ENCODE measurements around the gene PHF14. TPM values are rescaled to one million over a fixed set of nuclear protein-coding genes. Genes with fewer than 3 reads are reported as not detected.

The PHF14 gene
- polyA plus RNA-seq, 1 donor: 31.6 TPM

GRCh38 chr7:11172835-11173234 lies 199.2 kb downstream of the PHF14 start:
- no peak for DNase-seq (ENCODE audit: low read depth)

- no peak for DNase-seq (ENCODE audit: low read depth)
Observed at GRCh38 chr7:11175371-11175770, 201.7 kb downstream of the PHF14 start.

- no peak for DNase-seq (ENCODE audit: low read depth)
Observed at GRCh38 chr7:11175887-11176286, 202.2 kb downstream of the PHF14 start.

- DNase-seq (ENCODE audit: low read depth): no peak
Observed at GRCh38 chr7:11176985-11177555, 203.4 kb downstream of the PHF14 start.

- no peak for DNase-seq (ENCODE audit: low read depth)
Observed at GRCh38 chr7:11177793-11178192, 204.1 kb downstream of the PHF14 start.

- DNase-seq (ENCODE audit: low read depth): no peak
Observed at GRCh38 chr7:11181590-11181989, 207.9 kb downstream of the PHF14 start.

- DNase-seq (ENCODE audit: low read depth): no peak
Observed at GRCh38 chr7:11182736-11183135, 209.1 kb downstream of the PHF14 start.

- no peak for DNase-seq (ENCODE audit: low read depth)
Observed at GRCh38 chr7:11185179-11185815, 211.6 kb downstream of the PHF14 start.

GRCh38 chr7:11188529-11189310 lies 215.0 kb downstream of the PHF14 start:
- no peak for DNase-seq (ENCODE audit: low read depth)

- no peak for DNase-seq (ENCODE audit: low read depth)
Observed at GRCh38 chr7:11191081-11191480, 217.4 kb downstream of the PHF14 start.

- no peak for DNase-seq (ENCODE audit: low read depth)
Observed at GRCh38 chr7:11191574-11192220, 218.0 kb downstream of the PHF14 start.

- DNase-seq (ENCODE audit: low read depth): no peak
Observed at GRCh38 chr7:11192506-11192905, 218.8 kb downstream of the PHF14 start.

GRCh38 chr7:11193131-11193867 lies 219.6 kb downstream of the PHF14 start:
- no peak for DNase-seq (ENCODE audit: low read depth)

- no peak for DNase-seq (ENCODE audit: low read depth)
Observed at GRCh38 chr7:11193888-11194287, 220.2 kb downstream of the PHF14 start.

- no peak for DNase-seq (ENCODE audit: low read depth)
Observed at GRCh38 chr7:11194492-11194891, 220.8 kb downstream of the PHF14 start.

- DNase-seq (ENCODE audit: low read depth): no peak
Observed at GRCh38 chr7:11195502-11195901, 221.8 kb downstream of the PHF14 start.

- no peak for DNase-seq (ENCODE audit: low read depth)
Observed at GRCh38 chr7:11196143-11196542, 222.5 kb downstream of the PHF14 start.

- no peak for DNase-seq (ENCODE audit: low read depth)
Observed at GRCh38 chr7:11203224-11203623, 229.6 kb downstream of the PHF14 start.

- DNase-seq (ENCODE audit: low read depth): no peak
Observed at GRCh38 chr7:11203683-11204082, 230.0 kb downstream of the PHF14 start.

GRCh38 chr7:11206177-11206899 lies 232.7 kb downstream of the PHF14 start:
- no peak for DNase-seq (ENCODE audit: low read depth)

- DNase-seq (ENCODE audit: low read depth): no peak
Observed at GRCh38 chr7:11207565-11207964, 233.9 kb downstream of the PHF14 start.

Measured in forelimb muscle (tissue), 1 donor.